Upper lobe of left lung (tissue), 6 donors: ENCODE measurements around the gene ANKDD1B. TPM values are rescaled to one million over a fixed set of nuclear protein-coding genes. Genes with fewer than 3 reads are reported as not detected.

Source experiments
- ATAC-seq, 2 donors: fragments of 200-7000 bp; cut with Tn5 transposase; one replicate each; pipeline ENCODE4 v1.9.1; 2022; ENCODE audit warnings: mild to moderate bottlenecking in 2 of 2, moderate library complexity in 2 of 2; ENCODE audit not compliant: low FRiP score in 2 of 2
- DNase-seq, 2 donors: peaks; one replicate each; pipeline ENCODE4 v3.0.0-alpha.2; 2019 to 2020
- H3K27ac ChIP-seq, 4 donors: fragments of 200-600 bp; sonication (generic); one replicate each; pipeline ENCODE4 v1.5.1; 2016 to 2019
- H3K27me3 ChIP-seq, 4 donors: fragments of 200-600 bp; sonication (generic); one replicate each; pipeline ENCODE4 v1.5.1; 2017 to 2019
- H3K36me3 ChIP-seq, 4 donors: fragments of 200-600 bp; sonication (generic); one replicate each; pipeline ENCODE4 v1.5.1; 2016 to 2019
- H3K4me1 ChIP-seq, 4 donors: fragments of 200-600 bp; sonication (generic); one replicate each; pipeline ENCODE4 v1.5.1; 2018 to 2019
- H3K4me3 ChIP-seq, 4 donors: fragments of 200-600 bp; sonication (generic); one replicate each; pipeline ENCODE4 v1.5.1; 2017 to 2019; ENCODE audit warnings: mild to moderate bottlenecking in 2 of 4, moderate library complexity in 1 of 4
- H3K9me3 ChIP-seq, 4 donors: fragments of 200-600 bp; sonication (generic); one replicate each; pipeline ENCODE4 v1.5.1; 2018 to 2019
- EP300 ChIP-seq, 4 donors: sonication (generic); formaldehyde crosslinking; IDR thresholded peaks; one replicate each; pipeline ENCODE4 v1.5.1; 2017; ENCODE audit warnings: antibody characterized with exemption in 4 of 4, control low read depth in 2 of 4
- POLR2A ChIP-seq, 4 donors: fragments of 450-650 bp; IDR thresholded peaks; one replicate each; pipeline ENCODE4 v1.5.1; 2016 to 2017; ENCODE audit warnings: antibody characterized with exemption in 4 of 4, mild to moderate bottlenecking in 2 of 4
- POLR2AphosphoS5 ChIP-seq, 2 donors: sonication (generic); formaldehyde crosslinking; IDR thresholded peaks; one replicate each; pipeline ENCODE4 v1.5.1; 2017; ENCODE audit warnings: antibody characterized with exemption in 2 of 2
- WGBS, 2 donors: methylation state at CpG; one replicate each; pipeline ENCODE4 v1.1.5; 2017 to 2018; 5-methylcytosine and 5-hydroxymethylcytosine counted together
- total RNA-seq, 6 donors: library from RNA; depleted of rRNA in 4 of 6; stranded (reverse); fragments of >200 nt in 4 of 6; gene quantifications; one replicate each; pipeline versions ENCODE4 v1.1.0 to v1.2.1, GENCODE V29; 2016 to 2021
- TF ChIP-seq, protein P1 (sequence below), 6 experiments: fragments of 450-650 bp in 4 of 6; fragments of 200-600 bp in 2 of 6; sonication (generic) in 2 of 6; IDR thresholded peaks; one replicate each; pipeline ENCODE4 v1.5.1; 2016 to 2019; ENCODE audit warnings: antibody characterized with exemption in 6 of 6
- donor health status: DM: no; HTN: no; CAD: no; lungs with moderate emphysema.
- donor health status: DM: no; HTN: yes; CAD: no; lungs with severe emphysema.

The ANKDD1B gene
- total RNA-seq, 6 donors from 2014 or later = 0.67 to 7.3 (median 4.4) TPM

DNA sequence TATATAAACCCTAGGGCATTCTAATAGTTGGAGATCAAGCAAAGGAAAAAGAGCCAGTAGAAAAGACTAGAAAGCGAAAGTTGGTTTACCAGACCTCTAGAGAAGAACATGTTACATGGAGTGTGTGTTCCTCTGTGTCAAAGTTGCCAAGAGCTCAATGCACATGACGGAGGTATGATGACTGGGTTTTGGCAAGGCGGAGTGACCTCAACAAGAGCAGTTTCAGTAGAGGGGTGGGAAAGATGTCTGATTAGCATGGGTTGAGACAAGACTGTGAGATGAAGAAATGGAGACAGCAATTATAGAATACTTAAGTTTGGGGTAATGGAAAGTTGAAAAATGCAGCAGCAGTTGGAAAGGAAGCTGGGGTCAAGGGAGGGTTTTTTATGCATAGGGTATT lies 1.6 kb downstream of the ANKDD1B start:
- H3K36me3 ChIP-seq = no peaks in the 10 kb centered on the region
- peaks cover 9 to 25% (median 16%) of the 10 kb centered on the region in 4 donors for H3K4me1 ChIP-seq
- DNase-seq = no peak
- ATAC-seq = no peak
- H3K4me3 ChIP-seq = no peak overlapping the region
- H3K27ac ChIP-seq = no peak overlapping the region
- WGBS, 2 donors = 86 to 95% methylated on average over 3 of the region's 3 CpGs
- TF ChIP-seq POLR2AphosphoS5 (IDR thresholded peaks at IDR 0.05) = no peak
- no peak for TF ChIP-seq EP300 (IDR thresholded peaks at IDR 0.05)
- no peak for TF ChIP-seq POLR2A (IDR thresholded peaks at IDR 0.05)
- TF ChIP-seq, protein P1, sequence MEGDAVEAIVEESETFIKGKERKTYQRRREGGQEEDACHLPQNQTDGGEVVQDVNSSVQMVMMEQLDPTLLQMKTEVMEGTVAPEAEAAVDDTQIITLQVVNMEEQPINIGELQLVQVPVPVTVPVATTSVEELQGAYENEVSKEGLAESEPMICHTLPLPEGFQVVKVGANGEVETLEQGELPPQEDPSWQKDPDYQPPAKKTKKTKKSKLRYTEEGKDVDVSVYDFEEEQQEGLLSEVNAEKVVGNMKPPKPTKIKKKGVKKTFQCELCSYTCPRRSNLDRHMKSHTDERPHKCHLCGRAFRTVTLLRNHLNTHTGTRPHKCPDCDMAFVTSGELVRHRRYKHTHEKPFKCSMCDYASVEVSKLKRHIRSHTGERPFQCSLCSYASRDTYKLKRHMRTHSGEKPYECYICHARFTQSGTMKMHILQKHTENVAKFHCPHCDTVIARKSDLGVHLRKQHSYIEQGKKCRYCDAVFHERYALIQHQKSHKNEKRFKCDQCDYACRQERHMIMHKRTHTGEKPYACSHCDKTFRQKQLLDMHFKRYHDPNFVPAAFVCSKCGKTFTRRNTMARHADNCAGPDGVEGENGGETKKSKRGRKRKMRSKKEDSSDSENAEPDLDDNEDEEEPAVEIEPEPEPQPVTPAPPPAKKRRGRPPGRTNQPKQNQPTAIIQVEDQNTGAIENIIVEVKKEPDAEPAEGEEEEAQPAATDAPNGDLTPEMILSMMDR (IDR thresholded peaks at IDR 0.05) = no peak
- no peaks in the 10 kb centered on the region for H3K27me3 ChIP-seq
- no peaks in the 10 kb centered on the region for H3K9me3 ChIP-seq

DNA sequence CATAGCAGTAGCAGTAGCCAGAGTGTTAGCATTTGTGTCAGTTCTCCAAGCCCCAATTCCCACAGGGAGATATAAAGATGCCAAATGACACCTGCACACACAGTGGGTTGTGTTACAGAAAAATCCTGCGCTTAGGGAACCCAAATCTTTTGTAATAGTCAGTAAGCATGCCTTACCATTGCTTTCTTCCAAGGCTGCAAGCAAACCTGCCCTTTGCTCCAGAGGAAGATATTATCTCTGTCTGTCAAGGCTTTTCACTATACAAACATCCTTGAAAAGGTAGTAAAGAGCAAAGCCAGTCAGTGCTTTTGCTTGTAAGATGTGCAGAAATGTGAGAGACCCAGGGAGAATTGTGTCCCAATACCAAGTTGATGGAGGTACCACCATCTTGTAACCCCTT lies 2.9 kb downstream of the ANKDD1B start:
- no peaks in the 10 kb centered on the region for H3K36me3 ChIP-seq
- H3K27me3 ChIP-seq = no peaks in the 10 kb centered on the region
- no peak overlapping the region for H3K27ac ChIP-seq
- H3K4me1 ChIP-seq = peaks cover 9 to 25% (median 16%) of the 10 kb centered on the region in 4 donors
- H3K4me3 ChIP-seq = no peak overlapping the region
- WGBS, 2 donors = 89 to 100% methylated on average over 1 of the region's 1 CpG
- DNase-seq (no peak), ATAC-seq (no peak)
- no peaks in the 10 kb centered on the region for H3K9me3 ChIP-seq
- TF ChIP-seq POLR2A (IDR thresholded peaks at IDR 0.05) (no peak), EP300 (IDR thresholded peaks at IDR 0.05) (no peak), POLR2AphosphoS5 (IDR thresholded peaks at IDR 0.05) (no peak)
- TF ChIP-seq, protein P1 (IDR thresholded peaks at IDR 0.05) = no peak

GRCh38 chr5:75616371-75616881 lies 5.2 kb downstream of the ANKDD1B start:
- peaks cover 6 to 14% (median 12%) of the 10 kb centered on the region in 4 donors for H3K4me1 ChIP-seq
- DNase-seq = no peak
- H3K4me3 ChIP-seq = no peak overlapping the region
- H3K27me3 ChIP-seq = no peaks in the 10 kb centered on the region
- peak overlapping the region in 2 of 4 donors; percentile 53 to 68 for H3K27ac ChIP-seq
- no peaks in the 10 kb centered on the region for H3K9me3 ChIP-seq
- TF ChIP-seq EP300 (IDR thresholded peaks at IDR 0.05) = no peak
- TF ChIP-seq, protein P1 (IDR thresholded peaks at IDR 0.05) = no peak
- no peak for TF ChIP-seq POLR2AphosphoS5 (IDR thresholded peaks at IDR 0.05)
- TF ChIP-seq POLR2A (IDR thresholded peaks at IDR 0.05) = no peak
- no peak for ATAC-seq
- 79 to 81% methylated on average over 4 of the region's 4 CpGs for WGBS, 2 donors
- H3K36me3 ChIP-seq = no peaks in the 10 kb centered on the region

- Histone ChIP-seq H3K36me3 (no peaks in the 10 kb centered on the region), H3K9me3 (no peaks in the 10 kb centered on the region), H3K4me1 (peaks cover 0 to 11% (median 7%) of the 10 kb centered on the region in 4 donors), H3K27ac (peak overlapping the region in 2 of 4 donors; percentile 53 to 68), H3K27me3 (no peaks in the 10 kb centered on the region), H3K4me3 (no peak overlapping the region)
- peak in 1 of 2 donors; percentile 26 for DNase-seq
- no peak for TF ChIP-seq POLR2AphosphoS5 (IDR thresholded peaks at IDR 0.05)
- TF ChIP-seq, protein P1 (IDR thresholded peaks at IDR 0.05) = no peak
- TF ChIP-seq EP300 (IDR thresholded peaks at IDR 0.05) = no peak
- TF ChIP-seq POLR2A (IDR thresholded peaks at IDR 0.05) = no peak
- WGBS, 2 donors = 62 to 77% methylated on average over 7 of the region's 7 CpGs
- ATAC-seq = no peak
These were observed 5.8 kb downstream of the ANKDD1B start for GRCh38 chr5:75616971-75617621.
